Esophagus muscularis mucosa (tissue), 4 donors: ENCODE data around the gene CAV1. TPM values are rescaled to one million over a fixed set of nuclear protein-coding genes. Genes with fewer than 3 reads are reported as not detected.

ENCODE experiments used
- DNase-seq: peaks from one replicate; pipeline ENCODE4 v3.0.0-alpha.2; 2017; ENCODE audit errors: extremely low spot score
- H3K27ac ChIP-seq, 4 donors: fragments of 200-600 bp; sonication (generic); replicated peaks in 1 of 4; 1 replicate in 3 of 4; 2 replicates in 1 of 4; pipeline ENCODE4 v1.5.1; 2016 to 2019; ENCODE audit warnings: mild to moderate bottlenecking in 1 of 4
- H3K27me3 ChIP-seq, 4 donors: fragments of 200-600 bp; sonication (generic); one replicate each; pipeline versions ENCODE4 v1.5.1 to v1.6.0; 2016 to 2019
- H3K36me3 ChIP-seq, 4 donors: fragments of 200-600 bp; sonication (generic); one replicate each; pipeline ENCODE4 v1.5.1; 2016 to 2019
- H3K4me1 ChIP-seq, 4 donors: fragments of 200-600 bp; sonication (generic); one replicate each; pipeline ENCODE4 v1.5.1; 2016 to 2019
- H3K4me3 ChIP-seq, 4 donors: fragments of 200-600 bp; sonication (generic); 1 replicate in 2 of 4; 2 replicates in 2 of 4; pipeline ENCODE4 v1.5.1; 2016 to 2019; ENCODE audit warnings: mild to moderate bottlenecking in 4 of 4, moderate library complexity in 1 of 4
- H3K9me3 ChIP-seq, 4 donors: fragments of 200-600 bp; sonication (generic); 1 replicate in 3 of 4; 2 replicates in 1 of 4; pipeline ENCODE4 v1.5.1; 2016 to 2019
- CTCF ChIP-seq, 3 experiments: fragments of 200-600 bp in 2 of 3; fragments of 450-650 bp in 1 of 3; sonication (generic) in 2 of 3; IDR thresholded peaks; one replicate each; pipeline ENCODE4 v1.5.1; 2017 to 2019; ENCODE audit warnings: antibody characterized with exemption in 3 of 3, mild to moderate bottlenecking in 2 of 3, moderate library complexity in 1 of 3
- EP300 ChIP-seq: sonication (generic); formaldehyde crosslinking; IDR thresholded peaks from one replicate; pipeline ENCODE4 v1.6.1; 2017; ENCODE audit warnings: antibody characterized with exemption
- POLR2A ChIP-seq: fragments of 450-650 bp; IDR thresholded peaks from one replicate; pipeline ENCODE4 v1.6.1; 2017; ENCODE audit warnings: antibody characterized with exemption, moderate library complexity, mild to moderate bottlenecking, low read depth
- POLR2AphosphoS5 ChIP-seq, 2 donors: sonication (generic); formaldehyde crosslinking; IDR thresholded peaks; one replicate each; pipeline ENCODE4 v1.6.1; 2017; ENCODE audit warnings: antibody characterized with exemption in 2 of 2
- WGBS: methylation state at CpG from one replicate; pipeline ENCODE4 v1.1.5; 2018; 5-methylcytosine and 5-hydroxymethylcytosine counted together
- intact Hi-C: fragments of 100-400 bp; cut with DNase I; formaldehyde crosslinking; loops from one replicate; pipeline ENCODE4 v1.15.1; 2023
- total RNA-seq, 4 donors: library from RNA; depleted of rRNA; stranded (reverse); fragments of >200 nt; gene quantifications; one replicate each; pipeline versions ENCODE4 v1.1.0 to v1.2.1, GENCODE V29; 2016

The CAV1 gene
- total RNA-seq, 4 donors from 2014 or later = 434 to 638 (median 591) TPM

- H3K27me3 ChIP-seq = no peaks in the 10 kb centered on the region
- intact Hi-C loops = loop anchor here (10.0 kb wide), 1 partner anchor 71 kb away; no protein-coding TSS in a partner anchor
- no peak overlapping the region for H3K4me3 ChIP-seq
- no peak for DNase-seq
- H3K27ac ChIP-seq = no peak overlapping the region
- 82% methylated on average over 5 of the region's 5 CpGs for WGBS
- no peaks in the 10 kb centered on the region for H3K9me3 ChIP-seq
- TF ChIP-seq CTCF (IDR thresholded peaks at IDR 0.05) (no peak), POLR2A (no peak), EP300 (no peak), POLR2AphosphoS5 (IDR thresholded peaks at IDR 0.05) (no peak)
- H3K4me1 ChIP-seq = peaks cover 5 to 17% (median 14%) of the 10 kb centered on the region in 4 donors
- no peaks in the 10 kb centered on the region for H3K36me3 ChIP-seq
Measured at GRCh38 chr7:116593359-116594075, 68.7 kb downstream of the CAV1 start.

- H3K4me1 ChIP-seq = peaks cover 0 to 11% (median 10%) of the 10 kb centered on the region in 4 donors
- intact Hi-C loops = loop anchor here (10.0 kb wide), 1 partner anchor 70 kb away; no protein-coding TSS in a partner anchor
Measured at GRCh38 chr7:116595063-116595462, 70.2 kb downstream of the CAV1 start.

GRCh38 chr7:116597384-116597783, 72.5 kb downstream of the CAV1 start:
- TF ChIP-seq CTCF (IDR thresholded peaks at IDR 0.05) (no peak), POLR2A (no peak), POLR2AphosphoS5 (IDR thresholded peaks at IDR 0.05) (no peak), EP300 (no peak)
- H3K9me3 ChIP-seq = no peaks in the 10 kb centered on the region
- no peak overlapping the region for H3K27ac ChIP-seq
- intact Hi-C loops = loop anchor here (2.0 to 10.0 kb wide), 2 partner anchors 67 to 211 kb away; no protein-coding TSS in a partner anchor
- peaks cover 0 to 6% (median 0%) of the 10 kb centered on the region in 4 donors for H3K4me1 ChIP-seq
- no peak for DNase-seq
- H3K4me3 ChIP-seq = no peak overlapping the region
- 91% methylated on average over 6 of the region's 6 CpGs for WGBS
- H3K27me3 ChIP-seq = no peaks in the 10 kb centered on the region
- no peaks in the 10 kb centered on the region for H3K36me3 ChIP-seq

More at GRCh38 chr7:116595063-116595462, 70.2 kb downstream of the CAV1 start:
- H3K36me3 ChIP-seq = no peaks in the 10 kb centered on the region
- no peaks in the 10 kb centered on the region for H3K27me3 ChIP-seq
- no peak overlapping the region for H3K4me3 ChIP-seq
- DNase-seq = no peak
- no peak for TF ChIP-seq CTCF (IDR thresholded peaks at IDR 0.05)
- no peak for TF ChIP-seq EP300
- no peak for TF ChIP-seq POLR2AphosphoS5 (IDR thresholded peaks at IDR 0.05)
- TF ChIP-seq POLR2A = no peak
- H3K27ac ChIP-seq = no peak overlapping the region
- H3K9me3 ChIP-seq = no peaks in the 10 kb centered on the region
- 88% methylated on average over 9 of the region's 9 CpGs for WGBS

- Histone ChIP-seq H3K4me3 (no peak overlapping the region), H3K9me3 (no peaks in the 10 kb centered on the region), H3K27me3 (no peaks in the 10 kb centered on the region), H3K4me1 (peaks cover 0 to 6% (median 0%) of the 10 kb centered on the region in 4 donors), H3K36me3 (no peaks in the 10 kb centered on the region), H3K27ac (no peak overlapping the region)
- DNase-seq = no peak
- 75% methylated on average over 5 of the region's 5 CpGs for WGBS
- TF ChIP-seq POLR2AphosphoS5 (IDR thresholded peaks at IDR 0.05) (no peak), POLR2A (no peak), CTCF (IDR thresholded peaks at IDR 0.05) (no peak), EP300 (no peak)
- intact Hi-C loops = loop anchor here (10.0 kb wide), 1 partner anchor 67 kb away; no protein-coding TSS in a partner anchor
Measured at GRCh38 chr7:116598278-116598677, 73.4 kb downstream of the CAV1 start.
